Glutamatergic neuron (in vitro differentiated cells): ENCODE data around the gene SETD4. TPM values are rescaled to one million over a fixed set of nuclear protein-coding genes. Genes with fewer than 3 reads are reported as not detected.

Experiments
- DNase-seq: peaks from one replicate; pipeline ENCODE4 v3.0.0; 2022
- H3K27ac Mint-ChIP-seq: one replicate; pipeline ENCODE4 v1.8.0; 2020; ENCODE audit warnings: mild to moderate bottlenecking, mixed read lengths, inconsistent platforms; ENCODE audit not compliant: unreplicated experiment
- H3K27me3 Mint-ChIP-seq: one replicate; pipeline ENCODE4 v1.8.0; 2020; ENCODE audit warnings: mild to moderate bottlenecking, moderate library complexity, mixed read lengths, inconsistent platforms; ENCODE audit not compliant: unreplicated experiment
- H3K36me3 Mint-ChIP-seq: one replicate; pipeline ENCODE4 v1.8.0; 2020; ENCODE audit warnings: mild to moderate bottlenecking, mixed read lengths, inconsistent platforms; ENCODE audit not compliant: unreplicated experiment
- H3K4me1 Mint-ChIP-seq: one replicate; pipeline ENCODE4 v1.8.0; 2020; ENCODE audit warnings: mild to moderate bottlenecking, low read depth, mixed read lengths, inconsistent platforms; ENCODE audit not compliant: unreplicated experiment
- H3K4me3 Mint-ChIP-seq: one replicate; pipeline ENCODE4 v1.8.0; 2020; ENCODE audit warnings: mild to moderate bottlenecking, mixed read lengths, inconsistent platforms; ENCODE audit not compliant: unreplicated experiment
- H3K9me3 Mint-ChIP-seq: one replicate; pipeline ENCODE4 v1.8.0; 2020; ENCODE audit warnings: mild to moderate bottlenecking, moderate library complexity, mixed read lengths, inconsistent platforms; ENCODE audit not compliant: unreplicated experiment
- total RNA-seq: library from RNA; stranded (reverse); fragmentation: NEBNext Ultra II Directional; extraction: Animal tissue kit (Norgen Biotek cat#: 25700); gene quantifications from one replicate; pipeline ENCODE4 v1.2.1, GENCODE V29; 2021; ENCODE audit not compliant: unreplicated experiment
- TF ChIP-seq, protein P1 (sequence below): fragments of 200-600 bp; sonication (generic); IDR thresholded peaks from one replicate; pipeline ENCODE4 v1.5.0; 2021; ENCODE audit not compliant: partially characterized antibody, unreplicated experiment

Gene SETD4
- total RNA-seq, 1 donor from 2014 or later, result 21.3 TPM

DNA sequence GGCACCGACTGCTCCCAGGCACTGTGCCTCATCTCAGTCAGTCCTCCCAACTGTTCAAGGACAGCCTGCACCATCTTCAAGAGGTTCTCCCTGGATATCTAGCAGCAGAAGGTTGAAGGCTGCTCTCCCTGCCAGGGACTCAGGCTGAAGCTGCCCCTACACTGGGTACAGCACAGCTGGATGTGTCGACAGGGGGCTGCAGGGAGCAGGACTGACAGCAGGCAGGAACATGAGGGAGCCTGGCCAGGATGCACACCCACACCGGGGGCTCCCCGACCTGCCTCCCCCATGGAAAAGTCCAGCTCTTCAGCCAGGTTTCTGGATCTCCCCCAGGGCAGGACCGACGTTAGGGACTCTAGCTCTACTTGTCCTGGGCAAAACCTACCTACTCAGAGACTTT lies 20.5 kb downstream of the SETD4 start:
- no peaks in the 10 kb centered on the region for H3K36me3 Mint-ChIP-seq
- no peak overlapping the region for H3K27ac Mint-ChIP-seq

GRCh38 chr21:36038701-36039497 lies 21.4 kb downstream of the SETD4 start:
- no peak for DNase-seq
- Mint-ChIP-seq H3K27ac (no peak overlapping the region), H3K4me3 (no peak overlapping the region), H3K9me3 (no peaks in the 10 kb centered on the region), H3K36me3 (no peaks in the 10 kb centered on the region), H3K27me3 (peaks cover 2% of the 10 kb centered on the region), H3K4me1 (peaks cover 2% of the 10 kb centered on the region)
- TF ChIP-seq, protein P1, sequence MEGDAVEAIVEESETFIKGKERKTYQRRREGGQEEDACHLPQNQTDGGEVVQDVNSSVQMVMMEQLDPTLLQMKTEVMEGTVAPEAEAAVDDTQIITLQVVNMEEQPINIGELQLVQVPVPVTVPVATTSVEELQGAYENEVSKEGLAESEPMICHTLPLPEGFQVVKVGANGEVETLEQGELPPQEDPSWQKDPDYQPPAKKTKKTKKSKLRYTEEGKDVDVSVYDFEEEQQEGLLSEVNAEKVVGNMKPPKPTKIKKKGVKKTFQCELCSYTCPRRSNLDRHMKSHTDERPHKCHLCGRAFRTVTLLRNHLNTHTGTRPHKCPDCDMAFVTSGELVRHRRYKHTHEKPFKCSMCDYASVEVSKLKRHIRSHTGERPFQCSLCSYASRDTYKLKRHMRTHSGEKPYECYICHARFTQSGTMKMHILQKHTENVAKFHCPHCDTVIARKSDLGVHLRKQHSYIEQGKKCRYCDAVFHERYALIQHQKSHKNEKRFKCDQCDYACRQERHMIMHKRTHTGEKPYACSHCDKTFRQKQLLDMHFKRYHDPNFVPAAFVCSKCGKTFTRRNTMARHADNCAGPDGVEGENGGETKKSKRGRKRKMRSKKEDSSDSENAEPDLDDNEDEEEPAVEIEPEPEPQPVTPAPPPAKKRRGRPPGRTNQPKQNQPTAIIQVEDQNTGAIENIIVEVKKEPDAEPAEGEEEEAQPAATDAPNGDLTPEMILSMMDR, result no peak

More for the DNA sequence above, 20.5 kb downstream of the SETD4 start:
- Mint-ChIP-seq H3K27me3 (peaks cover 2% of the 10 kb centered on the region), H3K4me3 (no peak overlapping the region), H3K9me3 (no peaks in the 10 kb centered on the region), H3K4me1 (peaks cover 2% of the 10 kb centered on the region)
- TF ChIP-seq, protein P1, result no peak
- no peak for DNase-seq

DNA sequence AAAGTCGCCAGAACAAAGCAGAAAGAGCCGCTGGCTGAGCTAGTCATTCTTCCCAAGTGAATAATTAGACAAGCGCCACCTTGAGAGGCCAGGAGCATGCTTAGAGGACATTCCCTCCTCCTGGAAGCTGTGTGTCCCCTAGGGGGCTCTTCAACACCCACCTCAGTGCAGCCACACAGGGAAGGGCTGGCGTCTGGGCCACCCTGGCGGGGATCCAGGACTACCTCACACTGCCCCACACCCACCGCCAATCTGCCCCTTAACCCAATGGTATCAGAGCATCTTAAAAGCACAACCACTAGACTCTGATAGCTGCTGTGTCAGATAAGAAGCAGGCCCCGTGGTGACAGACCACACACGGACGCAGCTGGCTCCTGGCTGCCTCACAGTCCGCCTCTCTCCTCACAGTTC lies 24.9 kb downstream of the SETD4 start:
- no peaks in the 10 kb centered on the region for H3K36me3 Mint-ChIP-seq
- TF ChIP-seq, protein P1, result no peak

DNA sequence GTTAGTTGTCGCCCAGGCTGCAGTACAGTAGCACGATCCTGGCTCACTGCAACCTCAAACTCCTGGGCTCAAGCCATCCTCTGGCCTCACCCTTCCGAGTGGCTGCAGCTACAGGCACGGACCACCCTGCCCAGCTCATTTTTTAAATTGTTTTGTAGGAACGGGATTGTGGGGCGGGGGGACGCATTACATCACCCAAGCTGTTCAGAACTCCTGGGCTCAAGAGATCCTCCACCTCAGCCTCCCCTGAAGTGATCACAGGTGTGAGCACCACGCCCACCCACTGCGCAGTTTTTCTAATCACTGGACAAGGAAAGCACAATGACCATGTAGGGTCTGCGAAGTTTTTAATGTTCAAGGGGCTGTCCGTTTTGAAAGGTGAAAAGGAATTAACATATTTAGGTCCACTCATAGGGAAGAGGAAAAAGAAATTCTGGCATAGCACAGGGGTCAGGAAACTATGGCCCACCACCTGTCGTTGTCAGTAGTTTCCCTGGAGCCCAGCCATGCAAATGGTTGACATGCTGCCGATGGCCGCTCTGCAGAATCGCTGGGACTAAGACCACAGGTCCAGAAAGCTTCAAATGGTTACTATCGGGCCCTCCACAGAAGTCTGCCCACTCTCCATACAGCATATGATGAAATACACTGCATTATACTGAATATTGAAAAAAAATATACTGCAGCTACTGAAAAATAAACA lies 26.0 kb downstream of the SETD4 start:
- H3K36me3 Mint-ChIP-seq, result no peaks in the 10 kb centered on the region
- TF ChIP-seq, protein P1, result no peak
- DNase-seq, result no peak
- H3K9me3 Mint-ChIP-seq, result no peaks in the 10 kb centered on the region
- peaks cover 4% of the 10 kb centered on the region for H3K27me3 Mint-ChIP-seq
- no peak overlapping the region for H3K4me3 Mint-ChIP-seq
- H3K27ac Mint-ChIP-seq, result no peak overlapping the region
- H3K4me1 Mint-ChIP-seq, result peaks cover 4% of the 10 kb centered on the region

More for the DNA sequence above, 24.9 kb downstream of the SETD4 start:
- Mint-ChIP-seq H3K27me3 (peaks cover 4% of the 10 kb centered on the region), H3K27ac (no peak overlapping the region), H3K4me1 (peaks cover 4% of the 10 kb centered on the region), H3K4me3 (no peak overlapping the region), H3K9me3 (no peaks in the 10 kb centered on the region)
- DNase-seq, result no peak
